UCSD-AML1 (cell line): ENCODE results near the gene CIAO3.

Experiments used
- DNase-seq: peaks from one replicate; lab custom pipeline; 2025; ENCODE audit not compliant: unreplicated experiment; lab: John Stamatoyannopoulos, UW

The CIAO3 gene

GRCh38 chr16:711548-712320, 29.1 kb downstream of the CIAO3 start:
- peak; percentile 77 for DNase-seq

GRCh38 chr16:711084-711483, 29.7 kb downstream of the CIAO3 start:
- DNase-seq, result no peak

GRCh38 chr16:710500-711075, 30.2 kb downstream of the CIAO3 start:
- no peak for DNase-seq

- no peak for DNase-seq
These were observed 31.0 kb downstream of the CIAO3 start for GRCh38 chr16:709566-710499.

- DNase-seq, result no peak
These were observed 31.8 kb downstream of the CIAO3 start for GRCh38 chr16:708959-709358.

GRCh38 chr16:708019-708418, 32.8 kb downstream of the CIAO3 start:
- DNase-seq, result no peak

- DNase-seq, result no peak
These were observed 33.7 kb downstream of the CIAO3 start for GRCh38 chr16:707062-707538.

- DNase-seq, result no peak
These were observed 34.4 kb downstream of the CIAO3 start for GRCh38 chr16:706189-707061.

GRCh38 chr16:705431-706188, 35.2 kb downstream of the CIAO3 start, which contains the start of gene FBXL16:
Gene FBXL16 (minus strand): TSS chr16:705801. CDS start chr16:697405, 8,396 bp downstream.
- no peak for DNase-seq

GRCh38 chr16:704552-705380, 36.0 kb downstream of the CIAO3 start:
- no peak for DNase-seq

GRCh38 chr16:704047-704446, 36.8 kb downstream of the CIAO3 start:
- no peak for DNase-seq

GRCh38 chr16:703406-703805, 37.4 kb downstream of the CIAO3 start:
- no peak for DNase-seq

- no peak for DNase-seq
These were observed 38.5 kb downstream of the CIAO3 start for GRCh38 chr16:702341-702740.

GRCh38 chr16:700684-701584, 39.9 kb downstream of the CIAO3 start:
- DNase-seq, result peak; percentile 15

- no peak for DNase-seq
These were observed 41.7 kb downstream of the CIAO3 start for GRCh38 chr16:698911-699671.

- DNase-seq, result no peak
These were observed 45.3 kb downstream of the CIAO3 start for GRCh38 chr16:695355-696089.
